HCT116 (cell line): Measurements from ENCODE around the gene POLR3A. TPM values are rescaled to one million over a fixed set of nuclear protein-coding genes. Genes with fewer than 3 reads are reported as not detected.

Experiments
- ATAC-seq: fragments of 200-7000 bp; cut with Tn5 transposase; 2 replicates; pipeline ENCODE4 v1.9.1; 2020; ENCODE audit warnings: mild to moderate bottlenecking, moderate library complexity
- BruUV-seq: library from RNA; stranded (reverse); fragments of 400-500 nt; replicated peaks from 2 replicates; lab custom pipeline; 2021; lab: Mats Ljungman, UMichigan
- CTCF ChIA-PET: fragments of 300-600 bp; sonication (Branson Sonifier 250); formaldehyde crosslinking; loops from one replicate; lab custom pipeline; 2021; ENCODE audit warnings: antibody characterized with exemption; lab: Charles Lee
- POLR2A ChIA-PET: fragments of 300-600, 350-600 bp; sonication (Branson Sonifier 250); formaldehyde crosslinking; loops from one replicate; lab custom pipeline; 2021; ENCODE audit warnings: antibody characterized with exemption; lab: Charles Lee
- RAD21 ChIA-PET, 2 experiments: fragments of 300-600 bp; sonication (Branson Sonifier 250); formaldehyde crosslinking; loops; one replicate each; lab custom pipeline; 2023; ENCODE audit warnings: low total read pairs in 2 of 2; ENCODE audit not compliant: uncharacterized antibody in 2 of 2, unreplicated experiment in 2 of 2, low non-redundant PET in 1 of 2; lab: Charles Lee
- DNase-seq: peaks from one replicate; pipeline ENCODE4 v3.0.0-alpha.2; 2010; ENCODE audit warnings: low read depth, low spot score
- H2AFZ ChIP-seq: fragments of 200-600 bp; shearing (Covaris generic), sonication (generic); 2 replicates; pipeline ENCODE4 v1.6.1; 2017; ENCODE audit warnings: low read depth, mixed run types, mixed read lengths, antibody characterized with exemption, low read length; ENCODE audit not compliant: poor library complexity, severe bottlenecking
- H3K27ac ChIP-seq: 2 replicates; pipeline ENCODE4 v1.5.1; 2012; ENCODE audit warnings: low read depth, low read length
- H3K27me3 ChIP-seq: fragments of 200-600 bp; sonication (generic); 2 replicates; pipeline ENCODE4 v1.6.1; 2016; ENCODE audit warnings: mixed run types, low read length, mixed read lengths; ENCODE audit not compliant: insufficient read depth
- H3K36me3 ChIP-seq, 2 experiments: fragments of 200-500 bp in 1 of 2; fragments of 200-600 bp in 1 of 2; sonication (Bioruptor generic) in 1 of 2; sonication (generic) in 1 of 2; 2 replicates each; pipeline versions ENCODE4 v1.5.1 to v1.6.1; 2014 to 2016; ENCODE audit warnings: low read length in 2 of 2, inconsistent platforms in 1 of 2, mixed read lengths in 1 of 2, mixed run types in 1 of 2; ENCODE audit not compliant: insufficient read depth in 2 of 2, control insufficient read depth in 1 of 2
- H3K4me1 ChIP-seq, 2 experiments: fragments of 200-600 bp in 1 of 2; sonication (generic) in 1 of 2; 2 replicates each; pipeline versions ENCODE4 v1.5.1 to v1.6.1; 2012 to 2017; ENCODE audit warnings: low read length in 2 of 2, inconsistent platforms in 1 of 2, mild to moderate bottlenecking in 1 of 2, mixed read lengths in 1 of 2, mixed run types in 1 of 2, moderate library complexity in 1 of 2; ENCODE audit not compliant: insufficient read depth in 2 of 2, control insufficient read depth in 1 of 2
- H3K4me2 ChIP-seq: fragments of 200-600 bp; sonication (generic); 2 replicates; pipeline ENCODE4 v1.6.1; 2017; ENCODE audit warnings: mixed run types, low read length, mixed read lengths
- H3K4me3 ChIP-seq, 2 experiments: fragments of 200-600 bp in 1 of 2; sonication (generic) in 1 of 2; replicated peaks in 1 of 2; 2 replicates each; pipeline ENCODE4 v1.5.1; 2011 to 2016; ENCODE audit warnings: low read length in 2 of 2, control low read depth in 1 of 2, low read depth in 1 of 2, mild to moderate bottlenecking in 1 of 2, mixed read lengths in 1 of 2, mixed run types in 1 of 2
- H3K79me2 ChIP-seq: fragments of 200-600 bp; sonication (generic); 2 replicates; pipeline ENCODE4 v1.6.1; 2017; ENCODE audit warnings: mild to moderate bottlenecking, mixed run types, low read length, moderate library complexity, mixed read lengths; ENCODE audit not compliant: insufficient read depth
- H3K9ac ChIP-seq: fragments of 200-600 bp; sonication (generic); 2 replicates; pipeline ENCODE4 v1.6.1; 2016; ENCODE audit warnings: low read length, mixed read lengths
- H3K9me2 ChIP-seq: fragments of 200-600 bp; sonication (generic), shearing (Covaris generic); 2 replicates; pipeline ENCODE4 v1.6.1; 2017; ENCODE audit warnings: mixed run types, mild to moderate bottlenecking, moderate library complexity; ENCODE audit not compliant: insufficient read depth
- H3K9me3 ChIP-seq, 2 experiments: fragments of 200-500 bp in 1 of 2; fragments of 200-600 bp in 1 of 2; sonication (Bioruptor generic) in 1 of 2; sonication (generic) in 1 of 2; 2 replicates each; pipeline ENCODE4 v1.6.1; 2014 to 2017; ENCODE audit warnings: low read length in 2 of 2, mixed read lengths in 2 of 2, inconsistent platforms in 1 of 2, low read depth in 1 of 2, mild to moderate bottlenecking in 1 of 2, mixed run types in 1 of 2, moderate library complexity in 1 of 2; ENCODE audit not compliant: control insufficient read depth in 1 of 2, insufficient read depth in 1 of 2
- H4K20me1 ChIP-seq: fragments of 200-600 bp; sonication (generic), shearing (Covaris generic); 2 replicates; pipeline ENCODE4 v1.6.1; 2017; ENCODE audit warnings: mixed run types, mild to moderate bottlenecking, moderate library complexity; ENCODE audit not compliant: insufficient read depth
- CEBPB ChIP-seq: IDR thresholded peaks from 2 replicates; pipeline ENCODE4 v1.6.1; 2012; ENCODE audit warnings: low read depth
- CTCF ChIP-seq, 3 experiments: fragments of 200-600 bp in 1 of 3; sonication (generic) in 1 of 3; IDR thresholded peaks in 2 of 3; conservative IDR thresholded peaks in 1 of 3; 2 replicates each; pipeline ENCODE4 v1.5.1; 2012 to 2017; ENCODE audit warnings: low read depth in 2 of 3, low read length in 2 of 3, antibody characterized with exemption in 1 of 3, borderline replicate concordance in 1 of 3, control low read depth in 1 of 3, mild to moderate bottlenecking in 1 of 3, mixed read lengths in 1 of 3, mixed run types in 1 of 3, moderate library complexity in 1 of 3; ENCODE audit not compliant: insufficient read depth in 1 of 3
- EGR1 ChIP-seq: IDR thresholded peaks from 2 replicates; pipeline ENCODE4 v1.6.1; 2012; ENCODE audit warnings: low read depth
- ELF1 ChIP-seq: IDR thresholded peaks from 2 replicates; pipeline ENCODE4 v1.6.1; 2012; ENCODE audit warnings: low read depth, borderline replicate concordance
- EZH2 ChIP-seq: fragments of 200-600 bp; sonication (generic); IDR thresholded peaks from 2 replicates; pipeline ENCODE4 v1.6.1; 2017; ENCODE audit warnings: antibody characterized with exemption, mixed run types
- JUND ChIP-seq: IDR thresholded peaks from 2 replicates; pipeline ENCODE4 v1.6.1; 2012
- MAX ChIP-seq: IDR thresholded peaks from 2 replicates; pipeline ENCODE4 v1.6.1; 2012
- POLR2A ChIP-seq: IDR thresholded peaks from 2 replicates; pipeline ENCODE4 v1.7.0; 2011; ENCODE audit warnings: borderline replicate concordance; ENCODE audit not compliant: insufficient read depth, insufficient read length; ENCODE audit errors: extremely low read depth
- POLR2AphosphoS5 ChIP-seq: IDR thresholded peaks from 2 replicates; pipeline ENCODE4 v1.6.1; 2011; ENCODE audit warnings: mild to moderate bottlenecking, low read depth, low read length, moderate library complexity
- RAD21 ChIP-seq: IDR thresholded peaks from 2 replicates; pipeline ENCODE4 v1.6.1; 2012; ENCODE audit warnings: low read depth, mild to moderate bottlenecking
- SP1 ChIP-seq: IDR thresholded peaks from 2 replicates; pipeline ENCODE4 v1.6.1; 2012; ENCODE audit warnings: low read depth
- SRF ChIP-seq: IDR thresholded peaks from 2 replicates; pipeline ENCODE4 v1.6.1; 2012; ENCODE audit warnings: low read depth
- TCF7L2 ChIP-seq: IDR thresholded peaks from 2 replicates; pipeline ENCODE4 v1.7.0; 2011; ENCODE audit warnings: borderline replicate concordance, inconsistent platforms; ENCODE audit not compliant: insufficient read depth, insufficient read length; ENCODE audit errors: extremely low read depth
- YY1 ChIP-seq: IDR thresholded peaks from 2 replicates; pipeline ENCODE4 v1.6.1; 2011; ENCODE audit warnings: low read length, low read depth, moderate library complexity, mild to moderate bottlenecking; ENCODE audit not compliant: insufficient replicate concordance; ENCODE audit errors: extremely low read depth
- ZBTB33 ChIP-seq: IDR thresholded peaks from 2 replicates; pipeline ENCODE4 v1.6.1; 2011; ENCODE audit warnings: mild to moderate bottlenecking, low read length, moderate library complexity; ENCODE audit not compliant: insufficient replicate concordance; ENCODE audit errors: extremely low read depth
- ZFX ChIP-seq: fragments of 450-650 bp; IDR thresholded peaks from 2 replicates; pipeline ENCODE4 v1.6.1; 2017
- intact Hi-C: fragments of 100-400 bp; cut with micrococcal nuclease; formaldehyde crosslinking; loops from 2 replicates; pipeline ENCODE4 v1.10.0; 2022
- total RNA-seq: library from RNA; stranded (reverse); gene quantifications from one replicate; pipeline ENCODE4 v1.2.1, GENCODE V29; 2021; ENCODE audit not compliant: unreplicated experiment

The POLR3A gene
- total RNA-seq, 1 experiment from 2014 or later: 26.6 TPM

DNA sequence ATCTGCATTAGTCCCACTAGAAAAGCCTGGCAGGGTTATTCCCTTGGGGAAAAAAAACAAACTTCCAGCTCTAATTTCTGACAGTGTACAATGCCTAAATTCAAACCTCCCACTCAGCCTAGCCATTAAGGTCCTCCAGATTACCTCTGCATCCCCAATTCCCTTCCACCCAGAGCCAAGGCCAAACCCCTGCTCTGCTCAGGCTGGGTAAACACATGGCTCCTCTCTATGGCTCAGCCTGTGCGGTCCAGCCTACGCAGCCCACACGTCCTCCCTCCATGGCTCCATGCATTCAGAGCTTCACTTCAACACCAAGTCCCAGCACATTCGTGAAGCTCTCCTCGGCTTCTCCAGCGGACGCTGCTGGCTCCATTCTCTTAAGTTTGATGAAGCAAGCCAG, 107.9 kb downstream of the POLR3A start (continued):
- TF ChIP-seq ZBTB33 (no peak), ZFX (no peak), EGR1 (no peak), EZH2 (no peak)
- TF ChIP-seq, all 23 proteins: peak for 0

DNA sequence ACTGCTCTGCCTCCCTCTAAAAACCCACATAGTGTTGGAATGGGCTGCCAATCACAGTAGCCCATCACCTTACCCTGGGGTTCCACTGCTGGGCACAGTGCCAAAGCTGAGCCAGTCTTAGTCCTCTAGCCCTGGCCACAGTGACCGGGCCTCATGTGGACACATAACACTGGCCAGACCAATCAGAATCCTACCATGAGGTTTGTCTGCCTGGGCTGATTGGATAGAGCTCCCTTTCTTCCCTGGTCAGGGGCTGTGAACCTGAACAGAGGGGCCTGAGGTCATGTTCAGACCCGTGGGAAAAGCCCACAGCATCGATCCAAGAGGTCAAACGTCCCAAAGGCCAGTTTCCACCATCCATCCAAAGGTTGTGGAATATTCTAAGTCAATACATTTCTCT, 108.8 kb downstream of the POLR3A start:
- Histone ChIP-seq H3K79me2 (peaks cover 95% of the 10 kb centered on the region), H3K9me2 (no peaks in the 10 kb centered on the region), H4K20me1 (no peaks in the 10 kb centered on the region; the same call in 1 of the 2 replicates), H3K36me3 (no peaks in the 10 kb centered on the region), H3K9me3 (no peaks in the 10 kb centered on the region), H3K4me3 (no peak overlapping the region), H3K4me1 (peaks cover 15 to 34% of the 10 kb centered on the region in 2 experiments; a peak in 3 of 4 replicates), H3K27me3 (no peaks in the 10 kb centered on the region), H2AFZ (no peak overlapping the region), H3K4me2 (peak overlapping the region; percentile 14; the same call in 1 of the 2 replicates), H3K9ac (no peak overlapping the region), H3K27ac (no peak overlapping the region)
- DNase-seq: no peak
- ChIA-PET POLR2A (interaction anchor here (0.6 kb wide), 1 partner anchor 24 kb away, joined by 3 read pairs; no protein-coding TSS in a partner anchor), CTCF (interaction anchor here (1.1 kb wide), 1 partner anchor 30 kb away, joined by 3 read pairs; no protein-coding TSS in a partner anchor), RAD21 (interaction anchor here in 1 of 2 experiments (0.8 kb wide), 1 partner anchor 54 kb away, joined by 3 read pairs; no protein-coding TSS in a partner anchor)
- no peak for ATAC-seq
- intact Hi-C loops: no loop called here
- no TSS peak for BruUV-seq
- TF ChIP-seq CEBPB: no peak
- no peak for TF ChIP-seq EGR1
- no peak for TF ChIP-seq SRF
- TF ChIP-seq POLR2AphosphoS5: no peak
- no peak for TF ChIP-seq MAX
- no peak for TF ChIP-seq ELF1
- TF ChIP-seq CTCF (IDR thresholded peaks at IDR 0.05 in 2 of 3, conservative IDR thresholded peaks at IDR 0.05 in 1 of 3; ENCODE audit: borderline replicate concordance in 1 of 3, insufficient read depth in 1 of 3, low read depth in 2 of 3, low read length in 2 of 3): no peak
- TF ChIP-seq SP1: no peak
- no peak for TF ChIP-seq YY1
- TF ChIP-seq EZH2: no peak
- no peak for TF ChIP-seq RAD21
- TF ChIP-seq ZBTB33: no peak
- no peak for TF ChIP-seq JUND
- no peak for TF ChIP-seq TCF7L2
- no peak for TF ChIP-seq POLR2A
